GM19467 (cell line): ENCODE results near the gene CCNL2.
"Not testable (repeated sequence)": the region's sequence is repeated elsewhere in the genome, so short reads cannot be mapped to it uniquely, and the experiment has no call there.

Experiments
- ATAC-seq: cut with Tn5 transposase; IDR thresholded peaks from one replicate; pipeline ENCODE4 v1.9.1; 2021; ENCODE audit warnings: mild to moderate bottlenecking, moderate library complexity; ENCODE audit not compliant: unreplicated experiment

Gene CCNL2

GRCh38 chr1:1401457-1402010 is 2.4 kb upstream of the CCNL2 start:
- ATAC-seq, result no peak

GRCh38 chr1:1400576-1401456 is 1.7 kb upstream of the CCNL2 start:
- no peak for ATAC-seq

- no peak for ATAC-seq
Measured at GRCh38 chr1:1399872-1400575, 889 bp upstream of the CCNL2 start.

- ATAC-seq, result no peak
Measured at GRCh38 chr1:1398677-1399186, 403 bp downstream of the CCNL2 start.

- ATAC-seq, result no peak
Measured at GRCh38 chr1:1397839-1398523, 1.2 kb downstream of the CCNL2 start.

GRCh38 chr1:1395166-1395565 is 4.0 kb downstream of the CCNL2 start:
- ATAC-seq, result no peak

GRCh38 chr1:1394116-1394515 is 5.0 kb downstream of the CCNL2 start:
- no peak for ATAC-seq

- ATAC-seq, result no peak
Measured at GRCh38 chr1:1393428-1393827, 5.7 kb downstream of the CCNL2 start.

GRCh38 chr1:1393014-1393413 is 6.1 kb downstream of the CCNL2 start:
- no peak for ATAC-seq

GRCh38 chr1:1391225-1391624 is 7.9 kb downstream of the CCNL2 start:
- ATAC-seq, result no peak

- no peak for ATAC-seq
Measured at GRCh38 chr1:1390675-1391074, 8.5 kb downstream of the CCNL2 start.

GRCh38 chr1:1388078-1388472 is 11.1 kb downstream of the CCNL2 start:
- no peak for ATAC-seq

GRCh38 chr1:1387098-1388077 is 11.7 kb downstream of the CCNL2 start:
- ATAC-seq, result no peak

GRCh38 chr1:1385931-1386330 is 13.2 kb downstream of the CCNL2 start:
- no peak for ATAC-seq

GRCh38 chr1:1385339-1385738 is 13.8 kb downstream of the CCNL2 start:
- not testable (repeated sequence) for ATAC-seq

GRCh38 chr1:1381294-1381693 is 17.8 kb downstream of the CCNL2 start:
- ATAC-seq, result no peak

- ATAC-seq, result no peak
Measured at GRCh38 chr1:1380860-1381259, 18.3 kb downstream of the CCNL2 start.

- ATAC-seq, result no peak
Measured at GRCh38 chr1:1377540-1378205, 21.5 kb downstream of the CCNL2 start.

GRCh38 chr1:1376551-1377226 is 22.4 kb downstream of the CCNL2 start:
- no peak for ATAC-seq
